Upper lobe of left lung (tissue), 6 donors: ENCODE data around the gene PLEKHG2. TPM values are rescaled to one million over a fixed set of nuclear protein-coding genes. Genes with fewer than 3 reads are reported as not detected.

Source experiments
- ATAC-seq, 2 donors: fragments of 200-7000 bp; cut with Tn5 transposase; one replicate each; pipeline ENCODE4 v1.9.1; 2022; ENCODE audit warnings: mild to moderate bottlenecking in 2 of 2, moderate library complexity in 2 of 2; ENCODE audit not compliant: low FRiP score in 2 of 2
- DNase-seq, 2 donors: peaks; one replicate each; pipeline ENCODE4 v3.0.0-alpha.2; 2019 to 2020
- H3K27ac ChIP-seq, 4 donors: fragments of 200-600 bp; sonication (generic); one replicate each; pipeline ENCODE4 v1.5.1; 2016 to 2019
- H3K27me3 ChIP-seq, 4 donors: fragments of 200-600 bp; sonication (generic); one replicate each; pipeline ENCODE4 v1.5.1; 2017 to 2019
- H3K36me3 ChIP-seq, 4 donors: fragments of 200-600 bp; sonication (generic); one replicate each; pipeline ENCODE4 v1.5.1; 2016 to 2019
- H3K4me1 ChIP-seq, 4 donors: fragments of 200-600 bp; sonication (generic); one replicate each; pipeline ENCODE4 v1.5.1; 2018 to 2019
- H3K4me3 ChIP-seq, 4 donors: fragments of 200-600 bp; sonication (generic); one replicate each; pipeline ENCODE4 v1.5.1; 2017 to 2019; ENCODE audit warnings: mild to moderate bottlenecking in 2 of 4, moderate library complexity in 1 of 4
- H3K9me3 ChIP-seq, 4 donors: fragments of 200-600 bp; sonication (generic); one replicate each; pipeline ENCODE4 v1.5.1; 2018 to 2019
- CTCF ChIP-seq, 6 experiments: fragments of 450-650 bp in 4 of 6; fragments of 200-600 bp in 2 of 6; sonication (generic) in 2 of 6; IDR thresholded peaks; one replicate each; pipeline ENCODE4 v1.5.1; 2016 to 2019; ENCODE audit warnings: antibody characterized with exemption in 6 of 6
- EP300 ChIP-seq, 4 donors: sonication (generic); formaldehyde crosslinking; IDR thresholded peaks; one replicate each; pipeline ENCODE4 v1.5.1; 2017; ENCODE audit warnings: antibody characterized with exemption in 4 of 4, control low read depth in 2 of 4
- POLR2A ChIP-seq, 4 donors: fragments of 450-650 bp; IDR thresholded peaks; one replicate each; pipeline ENCODE4 v1.5.1; 2016 to 2017; ENCODE audit warnings: antibody characterized with exemption in 4 of 4, mild to moderate bottlenecking in 2 of 4
- POLR2AphosphoS5 ChIP-seq, 2 donors: sonication (generic); formaldehyde crosslinking; IDR thresholded peaks; one replicate each; pipeline ENCODE4 v1.5.1; 2017; ENCODE audit warnings: antibody characterized with exemption in 2 of 2
- WGBS, 2 donors: methylation state at CpG; one replicate each; pipeline ENCODE4 v1.1.5; 2017 to 2018; 5-methylcytosine and 5-hydroxymethylcytosine counted together
- total RNA-seq, 6 donors: library from RNA; depleted of rRNA in 4 of 6; stranded (reverse); fragments of >200 nt in 4 of 6; gene quantifications; one replicate each; pipeline versions ENCODE4 v1.1.0 to v1.2.1, GENCODE V29; 2016 to 2021
- donor health status: DM: no; HTN: no; CAD: no; lungs with moderate emphysema.
- donor health status: DM: no; HTN: yes; CAD: no; lungs with severe emphysema.

PLEKHG2 gene
- total RNA-seq, 6 donors from 2014 or later = 15.8 to 48.1 (median 29.0) TPM

- ATAC-seq (no peak), DNase-seq (no peak)
- Histone ChIP-seq H3K4me3 (no peak overlapping the region), H3K27me3 (no peaks in the 10 kb centered on the region), H3K4me1 (peaks cover 0 to 6% (median 2%) of the 10 kb centered on the region in 4 donors), H3K9me3 (no peaks in the 10 kb centered on the region), H3K36me3 (peaks cover 12 to 91% (median 50%) of the 10 kb centered on the region in 4 donors), H3K27ac (no peak overlapping the region)
- 100% methylated on average over 1 of the region's 1 CpG for WGBS, 2 donors
- TF ChIP-seq POLR2AphosphoS5 (IDR thresholded peaks at IDR 0.05) = no peak
- no peak for TF ChIP-seq CTCF (IDR thresholded peaks at IDR 0.05)
- no peak for TF ChIP-seq EP300 (IDR thresholded peaks at IDR 0.05)
- TF ChIP-seq POLR2A (IDR thresholded peaks at IDR 0.05) = no peak
Measured at GRCh38 chr19:39365531-39365930, 46.9 kb upstream of the PLEKHG2 start.

GRCh38 chr19:39369200-39369599 lies 43.3 kb upstream of the PLEKHG2 start:
- TF ChIP-seq POLR2AphosphoS5 (IDR thresholded peaks at IDR 0.05) (no peak), POLR2A (IDR thresholded peaks at IDR 0.05) (no peak), CTCF (IDR thresholded peaks at IDR 0.05) (no peak)
- Histone ChIP-seq H3K4me3 (no peak overlapping the region), H3K4me1 (peaks cover 20 to 22% (median 21%) of the 10 kb centered on the region in 4 donors), H3K27ac (no peak overlapping the region), H3K9me3 (no peaks in the 10 kb centered on the region), H3K27me3 (no peaks in the 10 kb centered on the region), H3K36me3 (peaks cover 5 to 72% (median 32%) of the 10 kb centered on the region in 4 donors)
- ATAC-seq (no peak), DNase-seq (no peak)
- 81 to 86% methylated on average over 2 of the region's 2 CpGs for WGBS, 2 donors

DNA sequence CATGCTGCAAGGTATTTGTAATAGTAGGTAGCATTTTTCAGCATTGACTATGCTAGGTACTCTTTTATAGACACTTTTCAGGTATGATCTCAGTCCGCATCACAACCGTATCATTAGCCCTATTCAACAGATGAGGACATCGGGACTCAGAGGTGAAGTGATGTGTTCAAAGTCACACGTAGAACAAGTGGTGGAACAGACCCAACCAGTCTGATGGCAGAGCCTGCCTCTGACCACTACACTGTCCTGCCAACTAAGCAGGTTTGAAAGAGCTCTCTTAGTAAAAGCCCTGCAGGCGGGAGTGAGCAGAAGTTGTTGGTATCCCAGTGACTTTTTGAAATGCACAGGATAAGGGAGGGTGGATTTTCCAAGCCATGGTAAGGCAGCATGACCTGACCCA lies 41.7 kb upstream of the PLEKHG2 start:
- H3K27me3 ChIP-seq = no peaks in the 10 kb centered on the region
- peak overlapping the region in 1 of 4 donors; percentile 92 for H3K27ac ChIP-seq
- 87 to 91% methylated on average over 5 of the region's 5 CpGs for WGBS, 2 donors
- H3K4me1 ChIP-seq = peaks cover 20 to 22% (median 21%) of the 10 kb centered on the region in 4 donors
- DNase-seq (no peak), ATAC-seq (no peak)
- no peak overlapping the region for H3K4me3 ChIP-seq
- H3K9me3 ChIP-seq = no peaks in the 10 kb centered on the region
- H3K36me3 ChIP-seq = peaks cover 8 to 72% (median 39%) of the 10 kb centered on the region in 4 donors
- TF ChIP-seq POLR2A (IDR thresholded peaks at IDR 0.05) = no peak
- no peak for TF ChIP-seq POLR2AphosphoS5 (IDR thresholded peaks at IDR 0.05)
- TF ChIP-seq EP300 (IDR thresholded peaks at IDR 0.05) = no peak
- TF ChIP-seq CTCF (IDR thresholded peaks at IDR 0.05) = no peak

DNA sequence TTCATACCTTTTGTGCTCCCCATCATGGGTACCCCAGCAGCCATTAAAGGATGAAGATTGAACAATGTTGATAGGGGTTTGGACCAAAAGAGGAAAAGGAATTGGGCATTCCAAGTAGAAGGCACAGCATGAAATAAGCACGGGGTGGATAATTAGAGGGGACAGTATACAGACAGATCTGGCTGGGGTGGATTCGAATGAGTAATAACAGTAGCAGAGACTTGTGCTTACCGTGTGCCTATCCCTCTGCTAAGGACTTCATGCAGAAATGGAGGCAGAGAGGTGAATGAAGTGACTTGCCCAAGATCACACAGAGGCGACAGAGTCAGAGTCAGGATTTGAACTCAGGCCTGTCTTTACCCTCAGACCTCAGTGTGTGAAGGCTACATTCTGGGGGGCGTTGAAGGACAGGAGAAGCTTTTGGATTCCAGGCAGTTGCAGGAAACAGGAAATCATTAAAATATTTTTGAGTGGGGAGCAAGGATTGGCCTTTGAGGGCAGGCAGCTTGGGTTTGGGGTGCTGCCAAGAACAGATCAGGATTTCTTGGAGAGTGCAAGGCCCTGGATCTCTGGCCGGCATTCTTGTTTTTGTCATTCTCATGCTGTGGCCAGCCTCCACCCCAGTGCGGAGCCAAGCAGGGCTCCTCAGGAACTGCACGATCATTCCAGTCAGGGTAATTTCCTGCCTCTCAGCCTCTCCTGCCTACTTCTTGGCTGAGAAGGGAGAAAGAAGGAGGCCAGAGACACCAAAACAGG lies 40.2 kb upstream of the PLEKHG2 start:
- Histone ChIP-seq H3K27me3 (no peaks in the 10 kb centered on the region), H3K4me1 (peaks cover 20 to 22% (median 21%) of the 10 kb centered on the region in 4 donors), H3K9me3 (no peaks in the 10 kb centered on the region), H3K27ac (peak overlapping the region; percentile 79 to 92 (median 84)), H3K36me3 (peaks cover 20 to 72% (median 48%) of the 10 kb centered on the region in 4 donors), H3K4me3 (no peak overlapping the region)
- ATAC-seq = peak; percentile 78 to 93
- TF ChIP-seq POLR2AphosphoS5 (IDR thresholded peaks at IDR 0.05) (peak in 1 of 2 donors; percentile 25), EP300 (IDR thresholded peaks at IDR 0.05) (no peak), POLR2A (IDR thresholded peaks at IDR 0.05) (no peak), CTCF (IDR thresholded peaks at IDR 0.05) (peak in 1 of 6 experiments; percentile 6)
- 44 to 48% methylated on average over 8 of the region's 8 CpGs for WGBS, 2 donors
- DNase-seq = peak in 1 of 2 donors; percentile 66
